Activated CD4-positive, alpha-beta T cell treated with anti-CD3 and anti-CD28 coated beads, Interleukin-2, amount 50 U/mL, for 48 hours (primary cell): ENCODE results near the gene LIMS2.

Experiments used
- DNase-seq, 2 experiments: peaks; one replicate each; pipeline ENCODE4 v3.0.0-alpha.2; 2020

The LIMS2 gene

GRCh38 chr2:127675331-127676261 is at the start of gene LIMS2:
Gene LIMS2, minus strand, starts transcription at chr2:127675530. Its CDS starts 506 bp downstream, at chr2:127675024.
- no peak for DNase-seq

GRCh38 chr2:127722807-127723206 is 47.5 kb upstream of the LIMS2 start:
- DNase-seq = no peak

GRCh38 chr2:127721978-127722355 is 46.6 kb upstream of the LIMS2 start:
- no peak for DNase-seq

GRCh38 chr2:127721311-127721977 is 46.1 kb upstream of the LIMS2 start:
- no peak for DNase-seq

- DNase-seq = no peak
Measured at GRCh38 chr2:127719301-127720218, 44.2 kb upstream of the LIMS2 start.

GRCh38 chr2:127718271-127718670 is 42.9 kb upstream of the LIMS2 start:
- DNase-seq = no peak

GRCh38 chr2:127715778-127716449 is 40.6 kb upstream of the LIMS2 start:
- DNase-seq = no peak

GRCh38 chr2:127713562-127713961 is 38.2 kb upstream of the LIMS2 start:
- DNase-seq = no peak

GRCh38 chr2:127712999-127713398 is 37.7 kb upstream of the LIMS2 start:
- no peak for DNase-seq

GRCh38 chr2:127709336-127709735 is 34.0 kb upstream of the LIMS2 start:
- DNase-seq = no peak

- no peak for DNase-seq
Measured at GRCh38 chr2:127707890-127708648, 32.7 kb upstream of the LIMS2 start.

- no peak for DNase-seq
Measured at GRCh38 chr2:127706215-127706990, 31.1 kb upstream of the LIMS2 start.

GRCh38 chr2:127705391-127706065 is 30.2 kb upstream of the LIMS2 start:
- DNase-seq = no peak

- no peak for DNase-seq
Measured at GRCh38 chr2:127704641-127705390, 29.5 kb upstream of the LIMS2 start.

- no peak for DNase-seq
Measured at GRCh38 chr2:127703282-127703681, 28.0 kb upstream of the LIMS2 start.

- DNase-seq = no peak
Measured at GRCh38 chr2:127702395-127703009, 27.2 kb upstream of the LIMS2 start.

GRCh38 chr2:127701651-127702394 is 26.5 kb upstream of the LIMS2 start:
- peak; percentile 71 to 77 for DNase-seq

- peak; percentile 90 to 91 for DNase-seq
Measured at GRCh38 chr2:127701193-127701650, 25.9 kb upstream of the LIMS2 start, which contains the start of gene SFT2D3. Gene SFT2D3, plus strand, starts transcription at chr2:127701497. Its CDS starts 32 bp downstream, at chr2:127701529.
